NCI-H1436 (cell line): ENCODE measurements around the gene SNX18.

Experiments used
- DNase-seq: peaks from one replicate; lab custom pipeline; 2025; lab: John Stamatoyannopoulos, UW

SNX18 gene

GRCh38 chr5:54541823-54542783 is 24.5 kb downstream of the SNX18 start:
- DNase-seq, result no peak

- DNase-seq, result no peak
Observed at GRCh38 chr5:54544044-54544443, 26.5 kb downstream of the SNX18 start.

- no peak for DNase-seq
Observed at GRCh38 chr5:54545796-54546195, 28.2 kb downstream of the SNX18 start.

GRCh38 chr5:54547711-54548250 is 30.2 kb downstream of the SNX18 start:
- no peak for DNase-seq

GRCh38 chr5:54548565-54548964 is 31.0 kb downstream of the SNX18 start:
- DNase-seq, result no peak

GRCh38 chr5:54551292-54551691 is 33.7 kb downstream of the SNX18 start:
- DNase-seq, result no peak

- DNase-seq, result no peak
Observed at GRCh38 chr5:54551926-54552325, 34.4 kb downstream of the SNX18 start.

- DNase-seq, result no peak
Observed at GRCh38 chr5:54552446-54552845, 34.9 kb downstream of the SNX18 start.

- no peak for DNase-seq
Observed at GRCh38 chr5:54553659-54554207, 36.2 kb downstream of the SNX18 start.

GRCh38 chr5:54556141-54556540 is 38.6 kb downstream of the SNX18 start:
- DNase-seq, result no peak

GRCh38 chr5:54558362-54558761 is 40.8 kb downstream of the SNX18 start:
- DNase-seq, result no peak

- no peak for DNase-seq
Observed at GRCh38 chr5:54561651-54562050, 44.1 kb downstream of the SNX18 start.

- no peak for DNase-seq
Observed at GRCh38 chr5:54563083-54563761, 45.7 kb downstream of the SNX18 start.

- DNase-seq, result no peak
Observed at GRCh38 chr5:54567996-54568395, 50.4 kb downstream of the SNX18 start.

- DNase-seq, result no peak
Observed at GRCh38 chr5:54570916-54571315, 53.4 kb downstream of the SNX18 start.

- DNase-seq, result no peak
Observed at GRCh38 chr5:54571462-54571861, 53.9 kb downstream of the SNX18 start.

- DNase-seq, result no peak
Observed at GRCh38 chr5:54573812-54574489, 56.4 kb downstream of the SNX18 start.

GRCh38 chr5:54577528-54577927 is 60.0 kb downstream of the SNX18 start:
- DNase-seq, result no peak

GRCh38 chr5:54577937-54578653 is 60.5 kb downstream of the SNX18 start:
- DNase-seq, result no peak

GRCh38 chr5:54579591-54580295 is 62.2 kb downstream of the SNX18 start:
- DNase-seq, result no peak
